ENCODE results near the gene RWDD4. TPM values are rescaled to one million over a fixed set of nuclear protein-coding genes. Genes with fewer than 3 reads are reported as not detected.

The RWDD4 gene
- polyA plus RNA-seq, 1 donor (not counting 4 experiments of a cell fraction or from before 2014, with no cell fraction given), result 25.5 TPM

- TF ChIP-seq EZH2 (IDR thresholded peaks at IDR 0.05; ENCODE audit: low read length) (no peak), CTCF (optimal IDR thresholded peaks at IDR 0.05 in 1 of 3, IDR thresholded peaks at IDR 0.05 in 1 of 3, conservative IDR thresholded peaks at IDR 0.05 in 1 of 3; ENCODE audit: extremely low read depth in 1 of 3, insufficient read depth in 2 of 3, low read length in 3 of 3) (peak; percentile 38 to 44 (median 39))
- dilution Hi-C loops (cut with MboI; ENCODE audit: extremely low pct_ligation_motif_present, low sequenced_read_pairs), result no loop called here
Measured at GRCh38 chr4:183600189-183600685, 58.7 kb downstream of the RWDD4 start.

GRCh38 chr4:183599690-183600089 is 59.3 kb downstream of the RWDD4 start:
- no peak for DNase-seq (ENCODE audit: low read depth, low spot score)

More at GRCh38 chr4:183600189-183600685, 58.7 kb downstream of the RWDD4 start:
- Histone ChIP-seq H3K9me3 (ENCODE audit: control insufficient read depth, low read depth, low read length) (no peaks in the 10 kb centered on the region), H3K4me3 (ENCODE audit: control insufficient read depth in 2 of 3, extremely low read depth in 1 of 3, insufficient read depth in 2 of 3, low read depth in 1 of 3, low read length in 3 of 3) (no peak overlapping the region), H4K20me1 (ENCODE audit: control insufficient read depth, extremely low read depth, insufficient read depth, low read length) (no peaks in the 10 kb centered on the region), H3K27ac (ENCODE audit: control insufficient read depth, insufficient read depth, low read length) (no peak overlapping the region), H3K27me3 (ENCODE audit: control insufficient read depth, extremely low read depth, insufficient read depth, low read length) (no peaks in the 10 kb centered on the region), H3K4me2 (ENCODE audit: control insufficient read depth, extremely low read depth, insufficient read depth, low read depth, low read length) (no peak overlapping the region), H3K4me1 (ENCODE audit: control insufficient read depth, extremely low read depth, insufficient read depth, low read length) (no peaks in the 10 kb centered on the region), H2AFZ (ENCODE audit: control insufficient read depth, low read length) (no peak overlapping the region), H3K9me1 (ENCODE audit: control insufficient read depth, extremely low read depth, insufficient read depth, low read length) (no peaks in the 10 kb centered on the region), H3K79me2 (ENCODE audit: control insufficient read depth, insufficient read depth, low read length) (no peaks in the 10 kb centered on the region), H3K36me3 (ENCODE audit: control insufficient read depth in 2 of 2, extremely low read depth in 1 of 2, insufficient read depth in 2 of 2, low read length in 2 of 2) (no peaks in the 10 kb centered on the region), H3K9ac (ENCODE audit: control insufficient read depth, extremely low read depth, insufficient read depth, low read length) (no peak overlapping the region)
- DNase-seq (ENCODE audit: low read depth, low spot score) (no peak), FAIRE-seq (no peak)

More at GRCh38 chr4:183599690-183600089, 59.3 kb downstream of the RWDD4 start:
- no peaks in the 10 kb centered on the region for H3K4me1 ChIP-seq (ENCODE audit: control insufficient read depth, extremely low read depth, insufficient read depth, low read length)
- H3K36me3 ChIP-seq (ENCODE audit: control insufficient read depth in 2 of 2, extremely low read depth in 1 of 2, insufficient read depth in 2 of 2, low read length in 2 of 2), result no peaks in the 10 kb centered on the region
- TF ChIP-seq CTCF (optimal IDR thresholded peaks at IDR 0.05 in 1 of 3, IDR thresholded peaks at IDR 0.05 in 1 of 3, conservative IDR thresholded peaks at IDR 0.05 in 1 of 3; ENCODE audit: extremely low read depth in 1 of 3, insufficient read depth in 2 of 3, low read length in 3 of 3) (no peak), EZH2 (IDR thresholded peaks at IDR 0.05; ENCODE audit: low read length) (no peak)
- dilution Hi-C loops (cut with MboI; ENCODE audit: extremely low pct_ligation_motif_present, low sequenced_read_pairs), result no loop called here
- no peaks in the 10 kb centered on the region for H3K9me3 ChIP-seq (ENCODE audit: control insufficient read depth, low read depth, low read length)
- no peak overlapping the region for H2AFZ ChIP-seq (ENCODE audit: control insufficient read depth, low read length)
- no peaks in the 10 kb centered on the region for H3K79me2 ChIP-seq (ENCODE audit: control insufficient read depth, insufficient read depth, low read length)
- no peak overlapping the region for H3K4me2 ChIP-seq (ENCODE audit: control insufficient read depth, extremely low read depth, insufficient read depth, low read depth, low read length)
- no peaks in the 10 kb centered on the region for H3K9me1 ChIP-seq (ENCODE audit: control insufficient read depth, extremely low read depth, insufficient read depth, low read length)
- no peaks in the 10 kb centered on the region for H4K20me1 ChIP-seq (ENCODE audit: control insufficient read depth, extremely low read depth, insufficient read depth, low read length)
- H3K9ac ChIP-seq (ENCODE audit: control insufficient read depth, extremely low read depth, insufficient read depth, low read length), result no peak overlapping the region
- H3K4me3 ChIP-seq (ENCODE audit: control insufficient read depth in 2 of 3, extremely low read depth in 1 of 3, insufficient read depth in 2 of 3, low read depth in 1 of 3, low read length in 3 of 3), result no peak overlapping the region
- H3K27me3 ChIP-seq (ENCODE audit: control insufficient read depth, extremely low read depth, insufficient read depth, low read length), result no peaks in the 10 kb centered on the region
- H3K27ac ChIP-seq (ENCODE audit: control insufficient read depth, insufficient read depth, low read length), result no peak overlapping the region
- FAIRE-seq, result no peak

All from keratinocyte (primary cell).